Thoracic aorta (tissue), 2 donors: ENCODE data around the gene FAM3D. TPM values are rescaled to one million over a fixed set of nuclear protein-coding genes. Genes with fewer than 3 reads are reported as not detected.
"Not testable (repeated sequence)": the region's sequence is repeated elsewhere in the genome, so short reads cannot be mapped to it uniquely, and the experiment has no call there.

Source experiments
- ATAC-seq: fragments of 150-250 bp; one replicate; pipeline ENCODE4 v1.8.0; 2017; ENCODE audit warnings: low read depth; ENCODE audit not compliant: insufficient number of reproducible peaks, low FRiP score
- DNase-seq: peaks from one replicate; pipeline ENCODE4 v3.0.0-alpha.2; 2020; ENCODE audit warnings: low spot score
- H3K27ac ChIP-seq, 2 donors: fragments of 200-600 bp; sonication (generic); 1 replicate in 1 of 2; 2 replicates in 1 of 2; pipeline ENCODE4 v1.5.1; 2016; ENCODE audit warnings: mild to moderate bottlenecking in 2 of 2, moderate library complexity in 2 of 2
- H3K27me3 ChIP-seq: fragments of 200-600 bp; sonication (generic); replicated peaks from 2 replicates; pipeline ENCODE4 v1.6.0; 2016; ENCODE audit warnings: mild to moderate bottlenecking; ENCODE audit not compliant: insufficient read depth
- H3K36me3 ChIP-seq: fragments of 200-600 bp; sonication (generic); one replicate; pipeline ENCODE4 v1.5.1; 2016
- H3K4me1 ChIP-seq, 2 donors: fragments of 200-600 bp; sonication (generic); 1 replicate in 1 of 2; 2 replicates in 1 of 2; pipeline versions ENCODE4 v1.5.1 to v1.6.0; 2016; ENCODE audit warnings: low read depth in 2 of 2, mild to moderate bottlenecking in 1 of 2; ENCODE audit not compliant: control insufficient read depth in 1 of 2
- H3K4me3 ChIP-seq: fragments of 200-600 bp; sonication (generic); 2 replicates; pipeline ENCODE4 v1.5.1; 2016; ENCODE audit warnings: mild to moderate bottlenecking
- H3K9me3 ChIP-seq: fragments of 200-600 bp; sonication (generic); 2 replicates; pipeline ENCODE4 v1.5.1; 2016
- CTCF ChIP-seq: fragments of 200-600 bp; sonication (generic); IDR thresholded peaks from one replicate; pipeline ENCODE4 v1.5.1; 2019; ENCODE audit warnings: antibody characterized with exemption
- total RNA-seq, 2 donors: library from RNA; depleted of rRNA; stranded (reverse); fragments of >200 nt; gene quantifications; one replicate each; pipeline versions ENCODE4 v1.1.0 to v1.2.3, GENCODE V29; 2016

The FAM3D gene
- total RNA-seq, 2 donors from 2014 or later = not detected

DNA sequence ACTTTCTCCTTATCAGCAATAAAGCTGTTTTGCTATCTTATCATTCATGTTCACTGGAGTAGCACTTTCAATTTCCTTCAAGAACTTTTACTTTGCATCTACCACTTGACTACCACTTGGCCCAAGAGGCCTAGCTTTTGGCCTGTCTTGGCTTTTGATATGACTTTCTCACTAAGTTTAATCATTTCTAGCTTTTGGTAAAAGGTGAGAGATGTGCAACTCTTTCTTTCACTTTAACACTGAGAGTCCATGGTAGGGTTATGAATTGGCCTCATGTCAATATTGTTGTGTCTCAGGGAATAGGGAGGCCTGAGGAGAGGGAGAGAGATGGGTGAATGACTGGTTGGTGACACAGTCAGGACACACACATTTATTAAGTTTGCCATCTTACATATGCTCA, 31.0 kb upstream of the FAM3D start:
- Histone ChIP-seq H3K36me3 (no peaks in the 10 kb centered on the region), H3K4me3 (no peak overlapping the region), H3K9me3 (no peaks in the 10 kb centered on the region), H3K4me1 (no peaks in the 10 kb centered on the region), H3K27ac (no peak overlapping the region), H3K27me3 (no peaks in the 10 kb centered on the region)
- no peak for TF ChIP-seq CTCF
- ATAC-seq = no peak
- DNase-seq = no peak

GRCh38 chr3:58696813-58697212, 30.2 kb upstream of the FAM3D start:
- H3K36me3 ChIP-seq, ATAC-seq, H3K4me1 ChIP-seq, H3K9me3 ChIP-seq, H3K27me3 ChIP-seq, DNase-seq, H3K4me3 ChIP-seq, H3K27ac ChIP-seq: not testable (repeated sequence)

DNA sequence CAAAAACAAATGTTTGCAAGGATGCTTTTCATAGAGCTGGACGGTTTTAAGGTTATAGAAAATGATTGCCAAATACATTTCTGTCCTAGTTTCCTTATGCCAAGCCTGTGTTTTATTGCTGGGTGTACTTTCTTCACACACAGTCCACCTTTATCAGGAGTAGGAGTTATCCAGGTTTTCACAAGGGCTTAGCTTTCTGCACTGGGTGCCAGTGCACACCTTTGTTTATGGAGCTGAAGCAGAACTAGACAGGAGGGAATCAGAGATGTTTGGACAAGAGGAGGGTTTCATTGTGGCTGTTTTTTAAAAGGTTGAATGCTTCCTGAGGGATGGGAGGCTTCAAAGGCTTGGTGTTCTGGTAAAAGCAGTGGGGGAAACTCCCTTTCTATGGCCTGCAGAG, 29.5 kb upstream of the FAM3D start:
- no peak overlapping the region for H3K4me3 ChIP-seq
- H3K9me3 ChIP-seq = peaks cover 3% of the 10 kb centered on the region
- no peak for TF ChIP-seq CTCF
- H3K36me3 ChIP-seq = no peaks in the 10 kb centered on the region
- H3K4me1 ChIP-seq = no peaks in the 10 kb centered on the region
- H3K27me3 ChIP-seq = no peaks in the 10 kb centered on the region
- H3K27ac ChIP-seq = no peak overlapping the region
- ATAC-seq (no peak), DNase-seq (no peak)

GRCh38 chr3:58695284-58695683, 28.7 kb upstream of the FAM3D start:
- H3K4me1 ChIP-seq, H3K36me3 ChIP-seq, H3K4me3 ChIP-seq, H3K27me3 ChIP-seq, H3K9me3 ChIP-seq, DNase-seq, H3K27ac ChIP-seq, ATAC-seq: not testable (repeated sequence)

DNA sequence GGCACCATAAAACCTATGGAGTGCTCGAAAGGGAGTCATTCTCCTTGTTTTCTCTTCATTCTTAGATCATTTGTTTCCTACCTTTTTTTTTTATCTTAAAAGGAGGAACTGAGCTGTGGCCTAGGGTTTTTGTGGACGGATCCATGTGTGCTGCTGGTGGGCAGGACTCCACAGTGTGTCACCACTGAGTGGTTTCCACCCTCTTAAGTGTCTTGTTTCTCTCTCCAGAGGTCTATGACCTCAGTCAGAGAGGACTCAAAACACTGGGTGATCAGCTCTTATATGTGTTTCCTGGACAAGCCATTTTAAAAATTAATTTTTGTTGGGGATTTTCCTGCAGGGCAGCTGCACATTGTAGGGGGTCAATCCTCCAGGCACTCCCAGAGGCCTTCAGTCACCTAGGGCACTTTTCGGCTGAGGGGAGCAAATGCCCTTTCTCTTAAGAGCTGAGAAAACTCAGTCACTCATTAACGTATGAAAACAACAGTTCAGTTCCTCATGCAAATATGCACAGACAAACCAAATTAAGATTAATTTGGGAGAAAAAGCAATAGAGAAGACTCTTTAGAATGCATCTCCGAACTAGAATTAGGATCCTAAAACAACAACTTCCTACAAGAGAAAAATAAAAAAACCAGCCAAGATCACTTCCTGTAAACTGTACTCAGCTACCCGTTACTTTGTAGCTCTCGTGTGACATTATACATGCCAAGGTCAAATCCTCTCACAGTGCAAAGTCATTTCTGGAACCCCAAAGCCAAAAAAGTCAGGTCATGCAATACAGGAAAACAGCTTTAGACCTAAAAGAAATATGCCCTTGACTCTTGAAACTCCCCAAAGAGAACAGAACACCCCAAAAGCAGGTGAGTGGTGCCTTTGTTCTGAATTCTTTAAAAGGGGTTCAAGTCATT, 27.6 kb upstream of the FAM3D start:
- no peak for TF ChIP-seq CTCF
- no peak for DNase-seq
- no peak for ATAC-seq
- no peak overlapping the region for H3K4me3 ChIP-seq
- no peak overlapping the region for H3K27ac ChIP-seq
- peaks cover 3% of the 10 kb centered on the region for H3K9me3 ChIP-seq
- no peaks in the 10 kb centered on the region for H3K36me3 ChIP-seq
- H3K27me3 ChIP-seq = no peaks in the 10 kb centered on the region
- H3K4me1 ChIP-seq = no peaks in the 10 kb centered on the region

DNA sequence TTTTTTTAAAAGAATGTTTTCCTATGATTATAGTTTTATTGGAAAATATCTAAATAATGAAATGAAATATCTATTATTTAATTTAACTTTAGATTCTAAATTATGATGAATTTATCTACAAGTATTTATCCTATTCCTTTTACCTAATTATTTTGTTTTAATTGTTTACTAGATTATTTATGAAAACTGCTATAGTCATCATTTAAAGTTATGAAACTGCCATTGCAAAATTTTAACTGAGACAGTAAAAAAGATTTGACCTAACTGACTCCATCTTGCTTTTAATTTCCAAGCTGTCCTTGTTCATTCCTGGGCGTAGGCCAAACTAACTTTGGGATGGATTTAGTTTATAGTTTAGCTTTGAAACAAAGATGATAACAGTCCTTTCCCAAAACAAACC, 25.9 kb upstream of the FAM3D start:
- Histone ChIP-seq H3K4me3 (no peak overlapping the region), H3K9me3 (peaks cover 3% of the 10 kb centered on the region), H3K36me3 (no peaks in the 10 kb centered on the region), H3K27ac (no peak overlapping the region), H3K27me3 (no peaks in the 10 kb centered on the region), H3K4me1 (no peaks in the 10 kb centered on the region)
- DNase-seq (no peak), ATAC-seq (no peak)
- TF ChIP-seq CTCF = no peak
